Measurements from ENCODE around the gene SERPINA4. TPM values are rescaled to one million over a fixed set of nuclear protein-coding genes. Genes with fewer than 3 reads are reported as not detected.

Gene SERPINA4
- total and polyA plus RNA-seq, 2 experiments from 2014 or later, result not detected

DNA sequence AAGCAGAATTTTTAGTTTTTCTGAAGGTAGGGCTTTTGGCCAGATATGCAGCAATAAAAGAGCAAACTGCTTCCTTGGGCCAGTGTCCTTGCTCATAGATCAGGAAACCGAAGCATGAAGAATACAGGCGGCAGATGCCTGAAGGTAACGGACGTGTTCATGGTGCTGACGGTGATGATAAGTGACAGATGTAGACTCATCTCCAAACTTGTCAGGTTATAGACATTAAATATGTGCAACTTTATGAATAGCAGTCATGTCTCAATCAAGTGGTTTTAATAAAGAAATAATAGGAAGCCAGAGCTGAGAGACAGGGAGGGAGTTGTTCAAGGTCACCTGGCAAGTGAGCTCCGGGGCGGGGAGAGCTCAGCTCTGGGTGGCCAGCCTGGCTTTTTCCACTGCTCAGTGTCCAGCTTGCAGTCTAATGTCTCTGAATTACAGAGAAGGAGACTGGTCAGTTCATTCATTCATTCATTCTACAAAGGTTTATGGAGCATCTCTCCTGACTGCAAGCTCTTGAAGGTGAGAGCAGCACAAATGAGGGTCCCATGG is 21.0 kb downstream of the SERPINA4 start:
- no peaks in the 10 kb centered on the region for H3K9me2 ChIP-seq (ENCODE audit: insufficient read depth)
- H3K4me3 ChIP-seq, result no peak overlapping the region
- peaks cover 8% of the 10 kb centered on the region; the same call in 2 of the 3 replicates for H3K36me3 Mint-ChIP-seq (ENCODE audit: low read depth)
- H3K79me2 ChIP-seq (replicated peaks; ENCODE audit: insufficient read depth), result no peaks in the 10 kb centered on the region
- H3K9me3 Mint-ChIP-seq, result peaks cover 27% of the 10 kb centered on the region
- DNase-seq (ENCODE audit: low spot score) (no peak), ATAC-seq (no peak)
- H3K4me3 Mint-ChIP-seq, result no peak overlapping the region
- H2AFZ ChIP-seq, result no peak overlapping the region
- H3K4me1 ChIP-seq (ENCODE audit: insufficient read depth), result no peaks in the 10 kb centered on the region
- no peaks in the 10 kb centered on the region for H3K27me3 ChIP-seq (ENCODE audit: insufficient read depth)
- H3K27ac ChIP-seq (ENCODE audit: low read depth), result no peak overlapping the region
- TF ChIP-seq CREB1 (CRISPR knock-in tag; IDR thresholded peaks at IDR 0.05; ENCODE audit: low read depth), result no peak
- no peak for TF ChIP-seq ZNF331 (CRISPR knock-in tag; IDR thresholded peaks at IDR 0.05; ENCODE audit: low read depth)
- TF ChIP-seq EZH2 (IDR thresholded peaks at IDR 0.05; ENCODE audit: low read depth, unreplicated experiment), result no peak
- no peak for TF ChIP-seq POLR2AphosphoS5 (IDR thresholded peaks at IDR 0.05; ENCODE audit: low read depth)
- TF ChIP-seq, protein P1, sequence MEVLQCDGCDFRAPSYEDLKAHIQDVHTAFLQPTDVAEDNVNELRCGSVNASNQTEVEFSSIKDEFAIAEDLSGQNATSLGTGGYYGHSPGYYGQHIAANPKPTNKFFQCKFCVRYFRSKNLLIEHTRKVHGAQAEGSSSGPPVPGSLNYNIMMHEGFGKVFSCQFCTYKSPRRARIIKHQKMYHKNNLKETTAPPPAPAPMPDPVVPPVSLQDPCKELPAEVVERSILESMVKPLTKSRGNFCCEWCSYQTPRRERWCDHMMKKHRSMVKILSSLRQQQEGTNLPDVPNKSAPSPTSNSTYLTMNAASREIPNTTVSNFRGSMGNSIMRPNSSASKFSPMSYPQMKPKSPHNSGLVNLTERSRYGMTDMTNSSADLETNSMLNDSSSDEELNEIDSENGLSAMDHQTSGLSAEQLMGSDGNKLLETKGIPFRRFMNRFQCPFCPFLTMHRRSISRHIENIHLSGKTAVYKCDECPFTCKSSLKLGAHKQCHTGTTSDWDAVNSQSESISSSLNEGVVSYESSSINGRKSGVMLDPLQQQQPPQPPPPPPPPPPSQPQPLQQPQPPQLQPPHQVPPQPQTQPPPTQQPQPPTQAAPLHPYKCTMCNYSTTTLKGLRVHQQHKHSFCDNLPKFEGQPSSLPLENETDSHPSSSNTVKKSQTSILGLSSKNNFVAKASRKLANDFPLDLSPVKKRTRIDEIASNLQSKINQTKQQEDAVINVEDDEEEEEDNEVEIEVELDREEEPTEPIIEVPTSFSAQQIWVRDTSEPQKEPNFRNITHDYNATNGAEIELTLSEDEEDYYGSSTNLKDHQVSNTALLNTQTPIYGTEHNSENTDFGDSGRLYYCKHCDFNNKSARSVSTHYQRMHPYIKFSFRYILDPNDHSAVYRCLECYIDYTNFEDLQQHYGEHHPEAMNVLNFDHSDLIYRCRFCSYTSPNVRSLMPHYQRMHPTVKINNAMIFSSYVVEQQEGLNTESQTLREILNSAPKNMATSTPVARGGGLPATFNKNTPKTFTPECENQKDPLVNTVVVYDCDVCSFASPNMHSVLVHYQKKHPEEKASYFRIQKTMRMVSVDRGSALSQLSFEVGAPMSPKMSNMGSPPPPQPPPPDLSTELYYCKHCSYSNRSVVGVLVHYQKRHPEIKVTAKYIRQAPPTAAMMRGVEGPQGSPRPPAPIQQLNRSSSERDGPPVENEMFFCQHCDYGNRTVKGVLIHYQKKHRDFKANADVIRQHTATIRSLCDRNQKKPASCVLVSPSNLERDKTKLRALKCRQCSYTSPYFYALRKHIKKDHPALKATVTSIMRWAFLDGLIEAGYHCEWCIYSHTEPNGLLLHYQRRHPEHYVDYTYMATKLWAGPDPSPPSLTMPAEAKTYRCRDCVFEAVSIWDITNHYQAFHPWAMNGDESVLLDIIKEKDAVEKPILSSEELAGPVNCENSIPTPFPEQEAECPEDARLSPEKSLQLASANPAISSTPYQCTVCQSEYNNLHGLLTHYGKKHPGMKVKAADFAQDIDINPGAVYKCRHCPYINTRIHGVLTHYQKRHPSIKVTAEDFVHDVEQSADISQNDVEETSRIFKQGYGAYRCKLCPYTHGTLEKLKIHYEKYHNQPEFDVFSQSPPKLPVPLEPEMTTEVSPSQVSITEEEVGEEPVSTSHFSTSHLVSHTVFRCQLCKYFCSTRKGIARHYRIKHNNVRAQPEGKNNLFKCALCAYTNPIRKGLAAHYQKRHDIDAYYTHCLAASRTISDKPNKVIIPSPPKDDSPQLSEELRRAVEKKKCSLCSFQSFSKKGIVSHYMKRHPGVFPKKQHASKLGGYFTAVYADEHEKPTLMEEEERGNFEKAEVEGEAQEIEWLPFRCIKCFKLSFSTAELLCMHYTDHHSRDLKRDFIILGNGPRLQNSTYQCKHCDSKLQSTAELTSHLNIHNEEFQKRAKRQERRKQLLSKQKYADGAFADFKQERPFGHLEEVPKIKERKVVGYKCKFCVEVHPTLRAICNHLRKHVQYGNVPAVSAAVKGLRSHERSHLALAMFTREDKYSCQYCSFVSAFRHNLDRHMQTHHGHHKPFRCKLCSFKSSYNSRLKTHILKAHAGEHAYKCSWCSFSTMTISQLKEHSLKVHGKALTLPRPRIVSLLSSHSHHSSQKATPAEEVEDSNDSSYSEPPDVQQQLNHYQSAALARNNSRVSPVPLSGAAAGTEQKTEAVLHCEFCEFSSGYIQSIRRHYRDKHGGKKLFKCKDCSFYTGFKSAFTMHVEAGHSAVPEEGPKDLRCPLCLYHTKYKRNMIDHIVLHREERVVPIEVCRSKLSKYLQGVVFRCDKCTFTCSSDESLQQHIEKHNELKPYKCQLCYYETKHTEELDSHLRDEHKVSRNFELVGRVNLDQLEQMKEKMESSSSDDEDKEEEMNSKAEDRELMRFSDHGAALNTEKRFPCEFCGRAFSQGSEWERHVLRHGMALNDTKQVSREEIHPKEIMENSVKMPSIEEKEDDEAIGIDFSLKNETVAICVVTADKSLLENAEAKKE (CRISPR knock-in tag; IDR thresholded peaks at IDR 0.05), result no peak
- TF ChIP-seq STAT1 (IDR thresholded peaks at IDR 0.05; ENCODE audit: unreplicated experiment), result no peak
- TF ChIP-seq, protein P2, sequence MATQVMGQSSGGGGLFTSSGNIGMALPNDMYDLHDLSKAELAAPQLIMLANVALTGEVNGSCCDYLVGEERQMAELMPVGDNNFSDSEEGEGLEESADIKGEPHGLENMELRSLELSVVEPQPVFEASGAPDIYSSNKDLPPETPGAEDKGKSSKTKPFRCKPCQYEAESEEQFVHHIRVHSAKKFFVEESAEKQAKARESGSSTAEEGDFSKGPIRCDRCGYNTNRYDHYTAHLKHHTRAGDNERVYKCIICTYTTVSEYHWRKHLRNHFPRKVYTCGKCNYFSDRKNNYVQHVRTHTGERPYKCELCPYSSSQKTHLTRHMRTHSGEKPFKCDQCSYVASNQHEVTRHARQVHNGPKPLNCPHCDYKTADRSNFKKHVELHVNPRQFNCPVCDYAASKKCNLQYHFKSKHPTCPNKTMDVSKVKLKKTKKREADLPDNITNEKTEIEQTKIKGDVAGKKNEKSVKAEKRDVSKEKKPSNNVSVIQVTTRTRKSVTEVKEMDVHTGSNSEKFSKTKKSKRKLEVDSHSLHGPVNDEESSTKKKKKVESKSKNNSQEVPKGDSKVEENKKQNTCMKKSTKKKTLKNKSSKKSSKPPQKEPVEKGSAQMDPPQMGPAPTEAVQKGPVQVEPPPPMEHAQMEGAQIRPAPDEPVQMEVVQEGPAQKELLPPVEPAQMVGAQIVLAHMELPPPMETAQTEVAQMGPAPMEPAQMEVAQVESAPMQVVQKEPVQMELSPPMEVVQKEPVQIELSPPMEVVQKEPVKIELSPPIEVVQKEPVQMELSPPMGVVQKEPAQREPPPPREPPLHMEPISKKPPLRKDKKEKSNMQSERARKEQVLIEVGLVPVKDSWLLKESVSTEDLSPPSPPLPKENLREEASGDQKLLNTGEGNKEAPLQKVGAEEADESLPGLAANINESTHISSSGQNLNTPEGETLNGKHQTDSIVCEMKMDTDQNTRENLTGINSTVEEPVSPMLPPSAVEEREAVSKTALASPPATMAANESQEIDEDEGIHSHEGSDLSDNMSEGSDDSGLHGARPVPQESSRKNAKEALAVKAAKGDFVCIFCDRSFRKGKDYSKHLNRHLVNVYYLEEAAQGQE (IDR thresholded peaks at IDR 0.05; ENCODE audit: unreplicated experiment), result no peak
- no peak for TF ChIP-seq EZH2phosphoT487 (IDR thresholded peaks at IDR 0.05; ENCODE audit: unreplicated experiment)
- no peak for TF ChIP-seq NANOG (IDR thresholded peaks at IDR 0.05; ENCODE audit: borderline replicate concordance)
- peaks cover 4% of the 10 kb centered on the region for H3K27me3 Mint-ChIP-seq (ENCODE audit: insufficient read depth, low read depth, poor library complexity)
- peaks cover 6% of the 10 kb centered on the region; the same call in 2 of the 3 replicates for H3K4me1 Mint-ChIP-seq
- H3F3A ChIP-seq (replicated peaks; ENCODE audit: low read depth), result no peaks in the 10 kb centered on the region
- no peak overlapping the region for H3K4me2 ChIP-seq
- no peaks in the 10 kb centered on the region for H3K36me3 ChIP-seq (ENCODE audit: insufficient read depth)
- H3K27ac Mint-ChIP-seq, result no peak overlapping the region
- no peaks in the 10 kb centered on the region for H4K20me1 ChIP-seq (replicated peaks; ENCODE audit: insufficient read depth)

All from GM23338 (cell line).